OCI-LY1 (cell line): Measurements from ENCODE around the gene PRR14L.
"Not testable (repeated sequence)": the region's sequence is repeated elsewhere in the genome, so short reads cannot be mapped to it uniquely, and the experiment has no call there.

ENCODE experiments used
- H2AFZ ChIP-seq: fragments of 200-600 bp; sonication (generic), shearing (Covaris generic); 2 replicates; pipeline ENCODE4 v1.6.0; 2014; ENCODE audit warnings: antibody characterized with exemption, mild to moderate bottlenecking, low read length
- H3F3A ChIP-seq: fragments of 200-600 bp; sonication (generic), shearing (Covaris generic); 2 replicates; pipeline ENCODE4 v1.6.0; 2014; ENCODE audit warnings: mild to moderate bottlenecking, antibody characterized with exemption, low read length, moderate library complexity; ENCODE audit not compliant: insufficient read depth
- H3K27ac ChIP-seq: fragments of 200-600 bp; sonication (generic); 2 replicates; pipeline ENCODE4 v1.5.1; 2014; ENCODE audit warnings: low read length, mixed run types, mild to moderate bottlenecking, low read depth; ENCODE audit not compliant: poor library complexity, severe bottlenecking
- H3K27me3 ChIP-seq: fragments of 200-600 bp; sonication (generic); 2 replicates; pipeline ENCODE4 v1.6.0; 2014; ENCODE audit warnings: antibody characterized with exemption, mild to moderate bottlenecking, low read length, moderate library complexity; ENCODE audit not compliant: insufficient read depth
- H3K36me3 ChIP-seq: fragments of 200-600 bp; sonication (generic); 2 replicates; pipeline ENCODE4 v1.6.1; 2014; ENCODE audit warnings: mild to moderate bottlenecking, antibody characterized with exemption, low read length, moderate library complexity, mixed read lengths; ENCODE audit not compliant: insufficient read depth
- H3K4me1 ChIP-seq: fragments of 200-600 bp; sonication (generic); 2 replicates; pipeline ENCODE4 v1.5.1; 2014; ENCODE audit warnings: mild to moderate bottlenecking, low read length, moderate library complexity; ENCODE audit not compliant: insufficient read depth, severe bottlenecking
- H3K4me2 ChIP-seq: fragments of 200-600 bp; sonication (generic), shearing (Covaris generic); 2 replicates; pipeline ENCODE4 v1.6.1; 2014; ENCODE audit warnings: low read length
- H3K4me3 ChIP-seq: fragments of 200-600 bp; sonication (generic); 2 replicates; pipeline ENCODE4 v1.5.1; 2014; ENCODE audit warnings: low read length, low read depth, mild to moderate bottlenecking, mixed read lengths; ENCODE audit not compliant: poor library complexity, severe bottlenecking
- H3K79me2 ChIP-seq: fragments of 200-600 bp; shearing (Covaris generic); 2 replicates; pipeline ENCODE4 v1.6.1; 2016; ENCODE audit warnings: mixed run types, low read length, mixed read lengths; ENCODE audit not compliant: insufficient read depth
- H3K9ac ChIP-seq: fragments of 200-600 bp; sonication (generic), shearing (Covaris generic); 2 replicates; pipeline ENCODE4 v1.6.1; 2014; ENCODE audit warnings: mild to moderate bottlenecking, low read length, mixed read lengths
- H3K9me2 ChIP-seq: fragments of 200-600 bp; sonication (generic), shearing (Covaris generic); 2 replicates; pipeline ENCODE4 v1.6.1; 2014; ENCODE audit warnings: low read depth, mild to moderate bottlenecking, low read length, mixed read lengths
- H3K9me3 ChIP-seq: fragments of 200-600 bp; shearing (Covaris generic); 2 replicates; pipeline ENCODE4 v1.6.1; 2014; ENCODE audit warnings: low read length, mixed read lengths
- H4K20me1 ChIP-seq: fragments of 200-600 bp; sonication (generic), shearing (Covaris generic); 2 replicates; pipeline ENCODE4 v1.6.0; 2016; ENCODE audit warnings: mild to moderate bottlenecking, low read length; ENCODE audit not compliant: insufficient read depth
- CTCF ChIP-seq: fragments of 200-600 bp; sonication (generic), shearing (Covaris generic); IDR thresholded peaks from 2 replicates; pipeline ENCODE4 v1.5.1; 2017; ENCODE audit warnings: mild to moderate bottlenecking, antibody characterized with exemption, low read length, moderate library complexity, mixed read lengths
- EZH2 ChIP-seq: fragments of 200-600 bp; sonication (generic), shearing (Covaris generic); IDR thresholded peaks from 2 replicates; pipeline ENCODE4 v1.8.0; 2017; ENCODE audit warnings: borderline replicate concordance, mixed run types, mild to moderate bottlenecking, antibody characterized with exemption, low read length, moderate library complexity, mixed read lengths

PRR14L gene

GRCh38 chr22:31715147-31715778, 34.7 kb downstream of the PRR14L start:
- TF ChIP-seq CTCF: no peak
- TF ChIP-seq EZH2: no peak
- H3K27ac ChIP-seq: no peak overlapping the region
- no peak overlapping the region for H3K9ac ChIP-seq
- no peaks in the 10 kb centered on the region for H4K20me1 ChIP-seq
- no peaks in the 10 kb centered on the region for H3K4me1 ChIP-seq
- H2AFZ ChIP-seq: no peak overlapping the region
- no peaks in the 10 kb centered on the region for H3K9me3 ChIP-seq
- H3K4me3 ChIP-seq: no peak overlapping the region
- no peaks in the 10 kb centered on the region for H3F3A ChIP-seq
- H3K9me2 ChIP-seq: no peaks in the 10 kb centered on the region
- no peak overlapping the region for H3K4me2 ChIP-seq
- H3K27me3 ChIP-seq: no peaks in the 10 kb centered on the region
- no peaks in the 10 kb centered on the region for H3K79me2 ChIP-seq
- H3K36me3 ChIP-seq: peaks cover 79% of the 10 kb centered on the region

- H4K20me1 ChIP-seq, H2AFZ ChIP-seq, H3F3A ChIP-seq, H3K4me1 ChIP-seq, H3K79me2 ChIP-seq, H3K9ac ChIP-seq, H3K27ac ChIP-seq, H3K27me3 ChIP-seq, H3K9me3 ChIP-seq, H3K9me2 ChIP-seq, H3K4me3 ChIP-seq, H3K4me2 ChIP-seq: not testable (repeated sequence)
- peaks cover 68% of the 10 kb centered on the region for H3K36me3 ChIP-seq
These were observed 38.7 kb downstream of the PRR14L start for GRCh38 chr22:31711226-31711625.

- H3K9me3 ChIP-seq: no peaks in the 10 kb centered on the region
- H3K9ac ChIP-seq: no peak overlapping the region
- H3K36me3 ChIP-seq: peaks cover 55% of the 10 kb centered on the region
These were observed 42.4 kb downstream of the PRR14L start for GRCh38 chr22:31707519-31707918.

More at GRCh38 chr22:31707519-31707918, 42.4 kb downstream of the PRR14L start:
- no peaks in the 10 kb centered on the region for H3F3A ChIP-seq
- no peaks in the 10 kb centered on the region for H3K79me2 ChIP-seq
- no peaks in the 10 kb centered on the region for H3K27me3 ChIP-seq
- H3K4me2 ChIP-seq: no peak overlapping the region
- no peaks in the 10 kb centered on the region for H4K20me1 ChIP-seq
- H2AFZ ChIP-seq: no peak overlapping the region
- no peak for TF ChIP-seq EZH2
- no peak for TF ChIP-seq CTCF
- no peaks in the 10 kb centered on the region for H3K4me1 ChIP-seq
- H3K27ac ChIP-seq: no peak overlapping the region
- no peak overlapping the region for H3K4me3 ChIP-seq
- H3K9me2 ChIP-seq: no peaks in the 10 kb centered on the region
